OCI-LY7 (cell line): ENCODE results near the gene KRT9. TPM values are rescaled to one million over a fixed set of nuclear protein-coding genes. Genes with fewer than 3 reads are reported as not detected.
"Not testable (repeated sequence)": the region's sequence is repeated elsewhere in the genome, so short reads cannot be mapped to it uniquely, and the experiment has no call there.

ENCODE experiments used
- BruUV-seq: library from RNA; stranded (reverse); fragments of 400-500 nt; replicated peaks from 2 replicates; lab custom pipeline; 2021; lab: Mats Ljungman, UMichigan
- CTCF ChIA-PET: fragments of 300-600 bp; sonication (Branson Sonifier 250); formaldehyde crosslinking; loops from one replicate; lab custom pipeline; 2022; ENCODE audit warnings: antibody characterized with exemption; ENCODE audit not compliant: unreplicated experiment; lab: Charles Lee
- POLR2A ChIA-PET: fragments of 300-600 bp; sonication (Branson Sonifier 250); formaldehyde crosslinking; loops from one replicate; lab custom pipeline; 2022; ENCODE audit warnings: antibody characterized with exemption; lab: Charles Lee
- DNase-seq: peaks from one replicate; pipeline ENCODE4 v3.0.0-alpha.2; 2015; ENCODE audit warnings: low spot score
- H2AFZ ChIP-seq: fragments of 200-600 bp; sonication (generic), shearing (Covaris generic); 2 replicates; pipeline ENCODE4 v1.6.1; 2014; ENCODE audit warnings: mild to moderate bottlenecking, antibody characterized with exemption, low read length, moderate library complexity
- H3K27ac ChIP-seq: fragments of 200-600 bp; sonication (generic); 2 replicates; pipeline ENCODE4 v1.5.1; 2014; ENCODE audit warnings: mixed run types, low read depth, mild to moderate bottlenecking, moderate library complexity, low read length, inconsistent platforms; ENCODE audit not compliant: poor library complexity, severe bottlenecking
- H3K36me3 ChIP-seq: fragments of 200-600 bp; sonication (generic); 2 replicates; pipeline ENCODE4 v1.6.1; 2014; ENCODE audit warnings: mild to moderate bottlenecking, antibody characterized with exemption, low read length, moderate library complexity, mixed read lengths; ENCODE audit not compliant: insufficient read depth
- H3K4me1 ChIP-seq: fragments of 200-600 bp; sonication (generic); 2 replicates; pipeline ENCODE4 v1.5.1; 2014; ENCODE audit warnings: mild to moderate bottlenecking, low read length; ENCODE audit not compliant: insufficient read depth, poor library complexity, severe bottlenecking
- H3K4me2 ChIP-seq: fragments of 200-600 bp; sonication (generic); 2 replicates; pipeline ENCODE4 v1.6.1; 2014; ENCODE audit warnings: mild to moderate bottlenecking, low read length
- H3K4me3 ChIP-seq: fragments of 200-600 bp; sonication (generic); 2 replicates; pipeline ENCODE4 v1.5.1; 2014; ENCODE audit warnings: mild to moderate bottlenecking, low read depth, low read length; ENCODE audit not compliant: poor library complexity, severe bottlenecking
- H3K79me2 ChIP-seq: fragments of 200-600 bp; sonication (generic); 2 replicates; pipeline ENCODE4 v1.6.1; 2016; ENCODE audit warnings: low read depth, mild to moderate bottlenecking, low read length, moderate library complexity, mixed read lengths; ENCODE audit not compliant: insufficient read depth
- H3K9me2 ChIP-seq: fragments of 200-600 bp; sonication (generic); 2 replicates; pipeline ENCODE4 v1.6.1; 2016; ENCODE audit warnings: mild to moderate bottlenecking, low read length, mixed read lengths; ENCODE audit not compliant: insufficient read depth
- H3K9me3 ChIP-seq: fragments of 200-600 bp; sonication (generic); 2 replicates; pipeline ENCODE4 v1.6.1; 2014; ENCODE audit warnings: mild to moderate bottlenecking, mixed run types, low read length, mixed read lengths
- H4K20me1 ChIP-seq: fragments of 200-600 bp; sonication (generic); 2 replicates; pipeline ENCODE4 v1.6.1; 2014; ENCODE audit warnings: mild to moderate bottlenecking, antibody characterized with exemption, low read length, moderate library complexity, mixed read lengths; ENCODE audit not compliant: insufficient read depth
- EZH2phosphoT487 ChIP-seq: fragments of 200-600 bp; sonication (generic); IDR thresholded peaks from 2 replicates; pipeline ENCODE4 v1.6.1; 2018; ENCODE audit warnings: low read depth, borderline replicate concordance, mild to moderate bottlenecking, mixed run types, antibody characterized with exemption, low read length, moderate library complexity, mixed read lengths
- intact Hi-C: fragments of 100-400 bp; cut with micrococcal nuclease; formaldehyde crosslinking; loops from one replicate; pipeline ENCODE4 v1.10.0; 2022; ENCODE audit not compliant: unreplicated experiment
- total RNA-seq, 2 experiments: library from RNA; depleted of rRNA in 1 of 2; stranded (reverse); fragments of >200 nt in 1 of 2; shearing (Covaris generic) in 1 of 2; gene quantifications; 2 replicates each; pipeline ENCODE4 v1.2.3, GENCODE V29; 2014 to 2022
- TF ChIP-seq, protein P1 (sequence below): fragments of 200-600 bp; sonication (generic); conservative IDR thresholded peaks from 2 replicates; pipeline ENCODE4 v1.5.1; 2014; ENCODE audit warnings: mild to moderate bottlenecking, antibody characterized with exemption, low read length, moderate library complexity, mixed read lengths

KRT9 gene
- total RNA-seq, 2 experiments from 2014 or later = not detected

DNA sequence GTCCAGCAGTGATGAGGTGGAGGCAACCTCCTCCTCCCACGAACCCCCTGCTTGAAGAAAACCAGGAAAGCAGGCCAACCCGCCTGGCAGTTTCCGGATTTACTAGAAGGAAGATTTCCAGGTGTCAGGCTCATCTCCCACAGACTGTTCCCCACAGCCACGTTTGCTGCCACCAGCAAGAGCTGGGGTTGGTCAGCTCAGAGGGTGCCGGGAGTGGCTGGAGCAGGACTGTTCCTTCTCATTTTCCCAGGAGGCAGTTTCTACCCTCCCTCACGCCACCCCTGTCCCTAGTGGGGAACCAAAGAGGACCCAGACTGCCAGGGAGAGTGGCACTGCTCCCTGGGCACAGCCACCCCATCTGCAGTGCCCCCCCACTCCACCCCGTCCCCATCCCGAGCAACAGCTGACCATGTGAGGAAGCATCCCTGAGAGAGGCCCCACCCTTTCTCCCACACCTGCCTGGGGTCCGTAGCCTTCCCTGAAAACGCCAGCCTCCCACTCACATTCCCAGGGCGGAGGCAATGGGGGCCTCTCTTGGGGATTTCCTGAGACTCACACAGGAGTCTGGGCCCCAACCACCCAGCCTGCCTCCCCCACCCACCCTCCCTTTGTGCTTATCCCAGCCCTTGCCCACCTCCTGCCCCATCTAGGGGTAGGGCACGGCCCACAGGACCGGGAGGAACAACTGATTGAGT, 46.6 kb upstream of the KRT9 start:
- H3K27ac ChIP-seq = no peak overlapping the region
- H3K4me2 ChIP-seq = no peak overlapping the region
- intact Hi-C loops = no loop called here
- POLR2A ChIA-PET = no interaction called here
- no peaks in the 10 kb centered on the region for H3K36me3 ChIP-seq
- DNase-seq = no peak
- no peaks in the 10 kb centered on the region for H3K4me1 ChIP-seq
- H3K4me3 ChIP-seq = no peak overlapping the region
- no peak for TF ChIP-seq EZH2phosphoT487
- TF ChIP-seq, protein P1, sequence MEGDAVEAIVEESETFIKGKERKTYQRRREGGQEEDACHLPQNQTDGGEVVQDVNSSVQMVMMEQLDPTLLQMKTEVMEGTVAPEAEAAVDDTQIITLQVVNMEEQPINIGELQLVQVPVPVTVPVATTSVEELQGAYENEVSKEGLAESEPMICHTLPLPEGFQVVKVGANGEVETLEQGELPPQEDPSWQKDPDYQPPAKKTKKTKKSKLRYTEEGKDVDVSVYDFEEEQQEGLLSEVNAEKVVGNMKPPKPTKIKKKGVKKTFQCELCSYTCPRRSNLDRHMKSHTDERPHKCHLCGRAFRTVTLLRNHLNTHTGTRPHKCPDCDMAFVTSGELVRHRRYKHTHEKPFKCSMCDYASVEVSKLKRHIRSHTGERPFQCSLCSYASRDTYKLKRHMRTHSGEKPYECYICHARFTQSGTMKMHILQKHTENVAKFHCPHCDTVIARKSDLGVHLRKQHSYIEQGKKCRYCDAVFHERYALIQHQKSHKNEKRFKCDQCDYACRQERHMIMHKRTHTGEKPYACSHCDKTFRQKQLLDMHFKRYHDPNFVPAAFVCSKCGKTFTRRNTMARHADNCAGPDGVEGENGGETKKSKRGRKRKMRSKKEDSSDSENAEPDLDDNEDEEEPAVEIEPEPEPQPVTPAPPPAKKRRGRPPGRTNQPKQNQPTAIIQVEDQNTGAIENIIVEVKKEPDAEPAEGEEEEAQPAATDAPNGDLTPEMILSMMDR = no peak
- no peaks in the 10 kb centered on the region for H4K20me1 ChIP-seq
- no TSS peak for BruUV-seq
- H3K79me2 ChIP-seq = no peaks in the 10 kb centered on the region
- H3K9me2 ChIP-seq = no peaks in the 10 kb centered on the region
- H2AFZ ChIP-seq = no peak overlapping the region
- CTCF ChIA-PET = no interaction called here
- H3K9me3 ChIP-seq = no peaks in the 10 kb centered on the region

DNA sequence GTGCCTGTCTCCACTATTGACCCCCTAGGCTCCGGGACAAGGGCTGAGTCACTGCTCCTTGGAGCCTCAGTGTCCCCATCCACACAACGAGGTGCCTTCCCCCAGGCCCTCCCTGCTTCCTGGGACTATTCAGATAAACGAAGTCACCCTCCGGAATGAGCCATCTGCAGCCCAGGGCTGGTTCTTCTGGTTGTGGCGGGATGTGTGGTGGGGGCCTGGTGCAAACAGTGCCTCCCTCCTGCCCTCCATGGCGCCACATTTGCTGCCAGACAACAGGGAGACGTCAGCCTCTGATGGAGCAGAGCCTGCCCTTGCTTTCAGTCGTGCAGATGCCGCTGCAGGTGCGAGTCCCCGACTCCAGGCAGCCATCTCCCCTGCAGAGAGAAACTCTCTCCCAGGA, 45.8 kb upstream of the KRT9 start:
- BruUV-seq = no TSS peak
- H3K36me3 ChIP-seq = no peaks in the 10 kb centered on the region
- ChIA-PET POLR2A (no interaction called here), CTCF (no interaction called here)
- H3K4me2 ChIP-seq = no peak overlapping the region
- no peak overlapping the region for H2AFZ ChIP-seq
- H3K9me2 ChIP-seq = no peaks in the 10 kb centered on the region
- no peaks in the 10 kb centered on the region for H3K4me1 ChIP-seq
- H4K20me1 ChIP-seq = no peaks in the 10 kb centered on the region
- H3K4me3 ChIP-seq = no peak overlapping the region
- TF ChIP-seq, protein P1 = no peak
- no peak for TF ChIP-seq EZH2phosphoT487
- DNase-seq = no peak
- no peak overlapping the region for H3K27ac ChIP-seq
- no peaks in the 10 kb centered on the region for H3K79me2 ChIP-seq
- no peaks in the 10 kb centered on the region for H3K9me3 ChIP-seq
- intact Hi-C loops = no loop called here

DNA sequence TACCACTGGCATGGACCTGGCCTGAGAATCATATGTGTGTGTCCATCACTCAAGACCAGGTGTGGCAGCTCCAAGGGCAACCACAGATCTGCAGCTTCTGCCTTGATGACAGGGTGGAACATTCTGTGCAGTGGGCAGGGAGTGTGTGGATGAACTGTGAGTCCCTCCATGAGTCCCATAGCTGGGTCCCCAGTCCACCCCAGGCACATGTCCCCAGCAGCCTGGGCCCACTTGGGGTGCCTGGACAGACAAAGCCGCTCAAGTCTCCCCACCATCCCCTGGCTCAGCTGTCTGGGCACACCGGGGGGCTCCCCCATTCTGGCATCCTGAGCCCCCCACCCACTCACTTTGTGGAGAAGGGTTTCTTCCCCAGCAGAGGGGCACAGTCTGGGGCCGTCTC, 45.3 kb upstream of the KRT9 start:
- POLR2A ChIA-PET = no interaction called here
- no peak for DNase-seq
- TF ChIP-seq, protein P1 = no peak
- TF ChIP-seq EZH2phosphoT487 = no peak
- no peaks in the 10 kb centered on the region for H3K9me3 ChIP-seq
- no peak overlapping the region for H2AFZ ChIP-seq
- no peaks in the 10 kb centered on the region for H4K20me1 ChIP-seq
- no TSS peak for BruUV-seq
- H3K27ac ChIP-seq = no peak overlapping the region
- no peaks in the 10 kb centered on the region for H3K36me3 ChIP-seq
- H3K4me1 ChIP-seq = no peaks in the 10 kb centered on the region
- no peaks in the 10 kb centered on the region for H3K79me2 ChIP-seq
- H3K4me2 ChIP-seq = no peak overlapping the region
- H3K4me3 ChIP-seq = no peak overlapping the region
- intact Hi-C loops = no loop called here
- H3K9me2 ChIP-seq = no peaks in the 10 kb centered on the region
- CTCF ChIA-PET = no interaction called here

DNA sequence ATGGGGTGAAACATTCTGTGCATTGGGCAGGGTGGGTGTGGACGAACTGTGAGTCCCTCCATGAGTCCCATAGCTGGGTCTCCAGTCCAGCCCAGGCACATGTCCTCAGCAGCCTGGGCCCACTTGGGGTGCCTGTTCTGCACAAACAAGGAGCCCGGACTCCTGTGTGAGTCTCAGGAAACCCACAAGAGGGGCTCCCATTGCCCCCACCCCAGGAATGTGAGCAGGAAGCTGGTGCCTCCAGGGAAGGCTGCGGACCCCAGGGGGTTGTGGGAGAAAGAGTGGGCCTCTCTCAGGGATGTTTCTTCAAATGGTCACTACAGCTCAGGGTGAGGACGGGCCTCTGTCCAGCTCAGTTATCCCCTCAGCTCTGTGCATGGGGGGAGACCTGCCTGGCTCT, 44.6 kb upstream of the KRT9 start:
- H3K4me1 ChIP-seq, H4K20me1 ChIP-seq, H3K4me3 ChIP-seq, H3K27ac ChIP-seq, H3K79me2 ChIP-seq, H2AFZ ChIP-seq, intact Hi-C loops, BruUV-seq, H3K9me2 ChIP-seq, H3K36me3 ChIP-seq, CTCF ChIA-PET, POLR2A ChIA-PET, DNase-seq, H3K4me2 ChIP-seq, H3K9me3 ChIP-seq: not testable (repeated sequence)
